Keratinocyte (primary cell): ENCODE results near the gene SELE.

ENCODE experiments used
- EZH2 ChIP-seq: IDR thresholded peaks from one replicate; pipeline ENCODE4 v1.6.1; 2012; ENCODE audit warnings: inconsistent platforms, mild to moderate bottlenecking, low read length, moderate library complexity
- TF ChIP-seq, protein P1 (sequence below), 3 experiments: IDR thresholded peaks in 1 of 3; conservative IDR thresholded peaks in 1 of 3; optimal IDR thresholded peaks in 1 of 3; 2 replicates in 2 of 3; 3 replicates in 1 of 3; pipeline versions ENCODE3 to v1.5.1; 2011; ENCODE audit warnings: low read length in 3 of 3, mild to moderate bottlenecking in 3 of 3, moderate library complexity in 2 of 3, control low read depth in 1 of 3, inconsistent platforms in 1 of 3; ENCODE audit not compliant: insufficient read depth in 2 of 3; ENCODE audit errors: extremely low read depth in 1 of 3

- TF ChIP-seq, protein P1, sequence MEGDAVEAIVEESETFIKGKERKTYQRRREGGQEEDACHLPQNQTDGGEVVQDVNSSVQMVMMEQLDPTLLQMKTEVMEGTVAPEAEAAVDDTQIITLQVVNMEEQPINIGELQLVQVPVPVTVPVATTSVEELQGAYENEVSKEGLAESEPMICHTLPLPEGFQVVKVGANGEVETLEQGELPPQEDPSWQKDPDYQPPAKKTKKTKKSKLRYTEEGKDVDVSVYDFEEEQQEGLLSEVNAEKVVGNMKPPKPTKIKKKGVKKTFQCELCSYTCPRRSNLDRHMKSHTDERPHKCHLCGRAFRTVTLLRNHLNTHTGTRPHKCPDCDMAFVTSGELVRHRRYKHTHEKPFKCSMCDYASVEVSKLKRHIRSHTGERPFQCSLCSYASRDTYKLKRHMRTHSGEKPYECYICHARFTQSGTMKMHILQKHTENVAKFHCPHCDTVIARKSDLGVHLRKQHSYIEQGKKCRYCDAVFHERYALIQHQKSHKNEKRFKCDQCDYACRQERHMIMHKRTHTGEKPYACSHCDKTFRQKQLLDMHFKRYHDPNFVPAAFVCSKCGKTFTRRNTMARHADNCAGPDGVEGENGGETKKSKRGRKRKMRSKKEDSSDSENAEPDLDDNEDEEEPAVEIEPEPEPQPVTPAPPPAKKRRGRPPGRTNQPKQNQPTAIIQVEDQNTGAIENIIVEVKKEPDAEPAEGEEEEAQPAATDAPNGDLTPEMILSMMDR (optimal IDR thresholded peaks at IDR 0.05 in 1 of 3, IDR thresholded peaks at IDR 0.05 in 1 of 3, conservative IDR thresholded peaks at IDR 0.05 in 1 of 3; ENCODE audit: extremely low read depth in 1 of 3, insufficient read depth in 2 of 3, low read length in 3 of 3), result no peak
- TF ChIP-seq EZH2, result no peak
Measured at GRCh38 chr1:169765580-169766331, 31.9 kb upstream of the SELE start.
